PC-9 (cell line): ENCODE measurements around the gene CRAT. TPM values are rescaled to one million over a fixed set of nuclear protein-coding genes. Genes with fewer than 3 reads are reported as not detected.

Experiments
- BruUV-seq: library from RNA; stranded (reverse); fragments of 400-500 nt; replicated peaks from 2 replicates; lab custom pipeline; 2021; lab: Mats Ljungman, UMichigan
- CTCF ChIA-PET: fragments of 300-600 bp; sonication (Branson Sonifier 250); formaldehyde crosslinking; loops from one replicate; lab custom pipeline; 2022; ENCODE audit warnings: antibody characterized with exemption; lab: Charles Lee
- POLR2A ChIA-PET: fragments of 300-600 bp; sonication (Branson Sonifier 250); formaldehyde crosslinking; loops from one replicate; lab custom pipeline; 2022; ENCODE audit warnings: antibody characterized with exemption; ENCODE audit not compliant: unreplicated experiment; lab: Charles Lee
- DNase-seq, 2 experiments: peaks; one replicate each; pipeline versions ENCODE4 v3.0.0 to v3.0.0-alpha.2; 2015 to 2022; ENCODE audit warnings: mixed read lengths in 1 of 2
- H2AFZ ChIP-seq: fragments of 200-600 bp; sonication (generic); 2 replicates; pipeline ENCODE4 v1.8.1; 2017; ENCODE audit warnings: antibody characterized with exemption
- H3F3A ChIP-seq: fragments of 200-600 bp; sonication (generic); 2 replicates; pipeline ENCODE4 v1.8.1; 2017; ENCODE audit warnings: antibody characterized with exemption, mild to moderate bottlenecking, low read depth; ENCODE audit not compliant: insufficient read depth
- H3K27ac ChIP-seq: fragments of 200-600 bp; sonication (generic); 2 replicates; pipeline ENCODE4 v1.6.1; 2016; ENCODE audit warnings: mixed run types
- H3K27me3 ChIP-seq: fragments of 200-600 bp; sonication (generic); 2 replicates; pipeline ENCODE4 v1.6.1; 2016; ENCODE audit warnings: low read depth, mixed run types; ENCODE audit not compliant: insufficient read depth
- H3K36me3 ChIP-seq: fragments of 200-600 bp; sonication (generic); 2 replicates; pipeline ENCODE4 v1.6.1; 2016; ENCODE audit warnings: low read depth, mixed run types
- H3K4me1 ChIP-seq: fragments of 200-600 bp; sonication (generic); replicated peaks from 2 replicates; pipeline ENCODE4 v1.6.1; 2016; ENCODE audit warnings: mixed run types; ENCODE audit not compliant: insufficient read depth
- H3K4me2 ChIP-seq: fragments of 200-600 bp; sonication (generic); 2 replicates; pipeline ENCODE4 v1.6.1; 2017; ENCODE audit warnings: mixed run types
- H3K4me3 ChIP-seq: fragments of 200-600 bp; sonication (generic); 2 replicates; pipeline ENCODE4 v1.6.1; 2016; ENCODE audit warnings: mixed run types
- H3K79me2 ChIP-seq: fragments of 200-600 bp; sonication (generic); 2 replicates; pipeline ENCODE4 v1.6.1; 2017; ENCODE audit warnings: low read depth, mixed run types
- H3K9me2 ChIP-seq: fragments of 200-600 bp; sonication (generic); 2 replicates; pipeline ENCODE4 v1.8.1; 2017; ENCODE audit warnings: mild to moderate bottlenecking; ENCODE audit not compliant: insufficient read depth
- H3K9me3 ChIP-seq: fragments of 200-600 bp; sonication (generic); 2 replicates; pipeline ENCODE4 v1.8.1; 2016; ENCODE audit warnings: low read depth; ENCODE audit not compliant: insufficient read depth
- H4K20me1 ChIP-seq: fragments of 200-600 bp; sonication (generic); 2 replicates; pipeline ENCODE4 v1.8.1; 2017; ENCODE audit not compliant: insufficient read depth
- CTCF ChIP-seq: fragments of 200-600 bp; sonication (generic); conservative IDR thresholded peaks from 2 replicates; pipeline ENCODE4 v1.6.1; 2017; ENCODE audit warnings: mixed run types, antibody characterized with exemption, mild to moderate bottlenecking, moderate library complexity
- EZH2 ChIP-seq: fragments of 200-600 bp; sonication (generic); IDR thresholded peaks from 2 replicates; pipeline ENCODE4 v1.8.0; 2017; ENCODE audit warnings: antibody characterized with exemption, low read depth
- intact Hi-C: fragments of 100-400 bp; cut with micrococcal nuclease; formaldehyde crosslinking; loops from one replicate; pipeline ENCODE4 v1.10.0; 2022; ENCODE audit not compliant: unreplicated experiment
- total RNA-seq: library from RNA; stranded (reverse); gene quantifications from 2 replicates; pipeline ENCODE4 v1.2.3, GENCODE V29; 2021

Gene CRAT
- total RNA-seq, 1 experiment from 2014 or later, result 40.3 TPM

GRCh38 chr9:129079829-129080228 lies 30.8 kb downstream of the CRAT start:
- H3K4me3 ChIP-seq, result peak overlapping the region; percentile 73
- peaks cover 5% of the 10 kb centered on the region; the same call in 1 of the 2 replicates for H3F3A ChIP-seq
- H3K27ac ChIP-seq, result no peak overlapping the region
- CTCF ChIA-PET, result interaction anchor here (0.5 kb wide), 1 partner anchor 684 kb away, joined by 3 read pairs; no protein-coding TSS in a partner anchor
- intact Hi-C loops, result no loop called here
- no peak for TF ChIP-seq CTCF
- TF ChIP-seq EZH2, result no peak
- H3K4me2 ChIP-seq, result peak overlapping the region; percentile 91
- H3K36me3 ChIP-seq, result no peaks in the 10 kb centered on the region
- no peaks in the 10 kb centered on the region for H3K27me3 ChIP-seq
- POLR2A ChIA-PET, result interaction anchor here (0.6 kb wide), 2 partner anchors 921 to 1136 kb away, joined by 3 read pairs; no protein-coding TSS in a partner anchor
- peaks cover 33% of the 10 kb centered on the region for H3K79me2 ChIP-seq
- H3K4me1 ChIP-seq, result peaks cover 27% of the 10 kb centered on the region
- H2AFZ ChIP-seq, result peak overlapping the region; percentile 91; the same call in 1 of the 2 replicates
- no peak for DNase-seq
- H3K9me2 ChIP-seq, result no peaks in the 10 kb centered on the region
- no peaks in the 10 kb centered on the region for H4K20me1 ChIP-seq
- no TSS peak for BruUV-seq
- no peaks in the 10 kb centered on the region for H3K9me3 ChIP-seq

DNA sequence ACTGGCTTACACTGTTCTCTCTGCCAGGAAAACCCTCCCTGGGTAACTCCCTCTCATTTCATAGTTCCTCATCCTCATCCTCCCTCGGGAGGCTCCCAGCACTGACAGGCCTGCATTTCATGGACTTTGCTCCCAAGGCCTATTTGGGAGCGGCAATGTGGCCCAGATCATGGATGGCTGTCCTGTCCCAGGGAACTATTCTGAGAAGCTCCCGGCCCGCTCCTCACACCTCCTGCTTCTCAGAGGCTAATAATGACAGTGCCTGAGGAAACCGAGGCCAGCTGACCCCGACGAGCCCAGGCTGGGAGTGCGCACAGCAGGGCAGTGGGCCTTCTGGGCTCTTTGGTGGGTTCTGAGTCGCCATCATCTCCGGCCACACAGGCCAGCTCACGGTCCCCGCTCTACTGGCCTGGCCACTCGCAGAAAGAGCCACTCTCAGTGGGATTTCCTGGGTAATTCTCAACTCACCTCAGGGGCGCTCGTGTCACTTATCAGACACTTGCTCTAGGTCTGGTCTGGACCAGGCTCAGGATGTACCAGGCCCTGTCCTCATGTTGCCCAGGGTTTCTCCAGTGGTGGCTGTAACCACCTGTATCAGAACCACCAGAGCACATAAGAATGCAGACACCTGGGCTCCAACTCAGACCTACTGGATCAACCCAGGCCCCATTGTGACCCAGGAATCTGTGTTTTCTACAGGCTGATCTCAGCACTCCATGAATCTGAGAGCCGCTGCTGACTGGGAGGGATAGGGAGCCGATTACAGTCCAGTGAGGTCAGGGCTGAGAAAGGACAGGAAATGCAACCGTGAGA lies 31.7 kb downstream of the CRAT start:
- H3K27me3 ChIP-seq, result no peaks in the 10 kb centered on the region
- peaks cover 11% of the 10 kb centered on the region; the same call in 1 of the 2 replicates for H3F3A ChIP-seq
- H3K9me3 ChIP-seq, result no peaks in the 10 kb centered on the region
- CTCF ChIA-PET, result no interaction called here
- intact Hi-C loops, result no loop called here
- TF ChIP-seq EZH2 (no peak), CTCF (no peak)
- H3K4me2 ChIP-seq, result peak overlapping the region; percentile 20; the same call in 1 of the 2 replicates
- no peaks in the 10 kb centered on the region for H3K36me3 ChIP-seq
- BruUV-seq, result no TSS peak
- H3K27ac ChIP-seq, result no peak overlapping the region
- POLR2A ChIA-PET, result no interaction called here
- DNase-seq, result peak in 1 of 2 experiments; percentile 25
- no peak overlapping the region for H3K4me3 ChIP-seq
- H3K79me2 ChIP-seq, result peaks cover 31% of the 10 kb centered on the region
- H3K9me2 ChIP-seq, result no peaks in the 10 kb centered on the region
- H4K20me1 ChIP-seq, result no peaks in the 10 kb centered on the region
- H3K4me1 ChIP-seq, result peaks cover 27% of the 10 kb centered on the region
- H2AFZ ChIP-seq, result no peak overlapping the region

DNA sequence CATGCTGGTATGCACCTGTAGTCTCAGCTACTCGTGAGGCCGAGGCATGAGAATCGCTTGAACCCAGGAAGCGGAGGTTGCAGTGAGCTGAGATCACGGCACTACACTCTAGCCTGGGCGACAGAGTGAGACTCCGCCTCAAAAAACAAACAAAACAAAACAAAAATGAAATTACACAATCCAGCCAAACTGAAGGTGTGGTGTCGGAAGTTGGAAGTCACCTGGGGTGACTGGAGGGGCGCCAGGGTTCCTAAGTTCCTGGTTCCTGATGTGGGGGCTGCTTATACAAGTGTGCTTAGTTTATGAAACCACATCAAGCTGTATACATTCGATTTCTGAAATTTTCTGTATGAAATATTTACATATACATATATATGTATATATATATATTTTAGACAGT lies 33.4 kb downstream of the CRAT start:
- no peaks in the 10 kb centered on the region for H3K27me3 ChIP-seq
- peaks cover 15% of the 10 kb centered on the region; the same call in 1 of the 2 replicates for H3F3A ChIP-seq
- peaks cover 15% of the 10 kb centered on the region for H3K79me2 ChIP-seq
- no TSS peak for BruUV-seq
- no peak overlapping the region for H2AFZ ChIP-seq
- H3K27ac ChIP-seq, result no peak overlapping the region
- peaks cover 25% of the 10 kb centered on the region for H3K4me1 ChIP-seq
- TF ChIP-seq CTCF (no peak), EZH2 (no peak)
- no peaks in the 10 kb centered on the region for H3K9me2 ChIP-seq
- H3K4me2 ChIP-seq, result peak overlapping the region; percentile 56
- CTCF ChIA-PET, result no interaction called here
- DNase-seq, result peak in 1 of 2 experiments; percentile 56
- no peaks in the 10 kb centered on the region for H4K20me1 ChIP-seq
- no peaks in the 10 kb centered on the region for H3K36me3 ChIP-seq
- no peak overlapping the region for H3K4me3 ChIP-seq
- POLR2A ChIA-PET, result no interaction called here
- intact Hi-C loops, result no loop called here
- no peaks in the 10 kb centered on the region for H3K9me3 ChIP-seq
